ENCODE measurements around the gene IQGAP2. TPM values are rescaled to one million over a fixed set of nuclear protein-coding genes. Genes with fewer than 3 reads are reported as not detected.

The IQGAP2 gene
- total RNA-seq, 1 donor from 2014 or later = 0.16 TPM

- no peak for DNase-seq (ENCODE audit: low read depth)
These were observed 19.8 kb upstream of the IQGAP2 start for GRCh38 chr5:76383126-76383832.

- DNase-seq (ENCODE audit: low read depth) = no peak
These were observed 18.9 kb upstream of the IQGAP2 start for GRCh38 chr5:76384189-76384588.

- no peak for DNase-seq (ENCODE audit: low read depth)
These were observed 18.4 kb upstream of the IQGAP2 start for GRCh38 chr5:76384705-76385104.

GRCh38 chr5:76385540-76385939, 17.5 kb upstream of the IQGAP2 start:
- DNase-seq (ENCODE audit: low read depth) = no peak

- DNase-seq (ENCODE audit: low read depth) = no peak
These were observed 16.7 kb upstream of the IQGAP2 start for GRCh38 chr5:76386360-76386759.

GRCh38 chr5:76388236-76388635, 14.8 kb upstream of the IQGAP2 start:
- DNase-seq (ENCODE audit: low read depth) = no peak

GRCh38 chr5:76388791-76389512, 14.1 kb upstream of the IQGAP2 start:
- DNase-seq (ENCODE audit: low read depth) = no peak

- no peak for DNase-seq (ENCODE audit: low read depth)
These were observed 13.5 kb upstream of the IQGAP2 start for GRCh38 chr5:76389513-76390154.

- no peak for DNase-seq (ENCODE audit: low read depth)
These were observed 12.1 kb upstream of the IQGAP2 start for GRCh38 chr5:76391014-76391413.

- no peak for DNase-seq (ENCODE audit: low read depth)
These were observed 9.9 kb upstream of the IQGAP2 start for GRCh38 chr5:76393035-76393680.

- DNase-seq (ENCODE audit: low read depth) = no peak
These were observed 5.9 kb upstream of the IQGAP2 start for GRCh38 chr5:76397200-76397599.

GRCh38 chr5:76399268-76399667, 3.8 kb upstream of the IQGAP2 start:
- no peak for DNase-seq (ENCODE audit: low read depth)

GRCh38 chr5:76400466-76400865, 2.6 kb upstream of the IQGAP2 start:
- DNase-seq (ENCODE audit: low read depth) = no peak

GRCh38 chr5:76401801-76402250, 1.3 kb upstream of the IQGAP2 start:
- no peak for DNase-seq (ENCODE audit: low read depth)

- no peak for DNase-seq (ENCODE audit: low read depth)
These were observed 717 bp upstream of the IQGAP2 start for GRCh38 chr5:76402251-76402885.

- no peak for DNase-seq (ENCODE audit: low read depth)
These were observed 709 bp downstream of the IQGAP2 start for GRCh38 chr5:76403766-76404222.

GRCh38 chr5:76404223-76405211, 1.4 kb downstream of the IQGAP2 start:
- DNase-seq (ENCODE audit: low read depth) = no peak

GRCh38 chr5:76406014-76406413, 2.9 kb downstream of the IQGAP2 start:
- DNase-seq (ENCODE audit: low read depth) = no peak

- no peak for DNase-seq (ENCODE audit: low read depth)
These were observed 3.6 kb downstream of the IQGAP2 start for GRCh38 chr5:76406673-76407072.

- DNase-seq (ENCODE audit: low read depth) = no peak
These were observed 5.1 kb downstream of the IQGAP2 start for GRCh38 chr5:76408104-76408654.
